Epithelial cell of umbilical artery (primary cell): ENCODE measurements around the gene CDK5RAP1. TPM values are rescaled to one million over a fixed set of nuclear protein-coding genes. Genes with fewer than 3 reads are reported as not detected.

Experiments used
- total RNA-seq: library from RNA; depleted of rRNA; stranded (reverse); fragments of >200 nt; gene quantifications from 2 replicates; pipeline ENCODE4 v1.2.3, GENCODE V29; 2014

The CDK5RAP1 gene, protein sequence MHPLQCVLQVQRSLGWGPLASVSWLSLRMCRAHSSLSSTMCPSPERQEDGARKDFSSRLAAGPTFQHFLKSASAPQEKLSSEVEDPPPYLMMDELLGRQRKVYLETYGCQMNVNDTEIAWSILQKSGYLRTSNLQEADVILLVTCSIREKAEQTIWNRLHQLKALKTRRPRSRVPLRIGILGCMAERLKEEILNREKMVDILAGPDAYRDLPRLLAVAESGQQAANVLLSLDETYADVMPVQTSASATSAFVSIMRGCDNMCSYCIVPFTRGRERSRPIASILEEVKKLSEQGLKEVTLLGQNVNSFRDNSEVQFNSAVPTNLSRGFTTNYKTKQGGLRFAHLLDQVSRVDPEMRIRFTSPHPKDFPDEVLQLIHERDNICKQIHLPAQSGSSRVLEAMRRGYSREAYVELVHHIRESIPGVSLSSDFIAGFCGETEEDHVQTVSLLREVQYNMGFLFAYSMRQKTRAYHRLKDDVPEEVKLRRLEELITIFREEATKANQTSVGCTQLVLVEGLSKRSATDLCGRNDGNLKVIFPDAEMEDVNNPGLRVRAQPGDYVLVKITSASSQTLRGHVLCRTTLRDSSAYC
- 25.3 and 33.1 TPM in 2 replicates for total RNA-seq

DNA sequence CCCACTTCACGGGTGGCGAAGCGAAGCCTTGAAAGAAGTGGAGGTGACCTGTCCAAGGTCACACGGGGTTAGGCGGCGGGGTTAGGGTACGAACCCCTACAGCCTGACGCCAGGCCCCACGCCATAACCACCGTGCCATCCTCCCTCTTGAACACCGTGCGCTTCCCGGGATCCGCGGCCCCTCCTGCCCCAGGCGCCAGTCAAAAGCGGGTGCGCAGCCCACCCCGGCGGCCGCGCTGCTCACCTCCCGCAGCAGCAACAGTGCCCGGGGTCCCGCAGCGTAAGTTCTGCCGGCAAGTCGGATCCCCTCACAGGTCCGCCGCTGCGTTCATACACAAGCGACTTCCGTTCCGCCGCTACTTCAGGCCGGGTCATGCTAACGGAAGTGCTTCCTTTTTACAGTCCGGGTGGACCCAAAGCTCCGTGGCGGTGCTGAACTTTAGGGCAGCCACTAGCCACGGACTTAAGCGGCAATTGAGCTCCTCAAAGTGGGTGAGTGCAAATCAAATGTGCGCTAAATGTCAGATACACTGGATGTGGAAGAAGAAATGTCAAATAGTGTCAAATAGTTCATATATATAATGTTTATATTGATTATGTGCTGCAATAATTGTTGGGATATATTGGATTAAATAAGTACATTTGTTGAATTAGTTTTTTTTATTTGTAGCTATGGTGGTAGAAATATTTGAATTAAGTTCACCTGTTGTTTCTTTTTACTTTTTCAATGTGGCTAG, at the start of gene CDK5RAP1:
Gene CDK5RAP1, minus strand, starts transcription at position 336 of the 737 bp plus-strand sequence. CDS start 4,455 bp downstream, outside the sequence.

DNA sequence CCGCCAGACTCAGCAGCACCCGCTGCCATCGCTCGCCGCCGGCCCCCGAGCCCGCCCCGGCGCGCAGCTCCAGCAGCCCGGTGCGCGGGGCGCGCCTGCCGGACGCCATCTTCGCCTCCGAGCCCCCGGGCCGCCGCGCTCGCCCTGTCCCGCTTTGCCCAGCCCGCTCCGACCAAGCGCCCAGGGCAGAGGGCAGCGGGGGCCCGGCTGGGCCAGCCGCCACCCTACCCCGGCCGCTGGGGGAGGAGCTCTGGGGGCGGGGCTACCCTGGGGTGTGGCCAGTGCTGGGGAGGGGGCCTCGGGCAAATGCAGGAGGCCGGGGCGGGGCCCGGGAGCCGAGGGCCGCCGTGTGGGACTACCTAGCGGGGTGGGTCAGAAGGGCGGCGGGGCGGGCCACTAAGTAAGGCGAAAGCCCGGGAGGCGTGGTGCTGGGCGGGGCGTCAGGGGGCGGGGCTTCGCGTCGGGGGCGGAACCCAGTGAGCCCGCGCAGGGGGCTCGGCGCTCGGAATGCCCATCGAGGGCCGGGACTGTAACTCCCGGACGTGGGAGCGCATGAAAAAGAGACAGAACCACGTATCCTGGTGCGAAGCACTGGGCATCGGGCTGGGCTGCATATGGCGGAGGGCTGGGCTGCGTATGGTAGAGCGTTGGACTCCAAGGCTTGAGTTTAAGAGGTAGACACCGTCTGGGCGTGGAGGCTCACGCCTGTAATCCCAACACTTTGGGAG, 42.4 kb upstream of the CDK5RAP1 start, which contains the start of gene SNTA1:
Gene SNTA1, minus strand, starts transcription at position 252 of the 728 bp plus-strand sequence. Its CDS starts 143 bp downstream, at position 109.

Other genes with a start within 250 kb of the CDK5RAP1 start
- gene BPIFA2, start 233.4 kb downstream of the CDK5RAP1 start, total RNA-seq, result not detected in 2 replicates
- gene BPIFA3, start 184.2 kb downstream of the CDK5RAP1 start, total RNA-seq, result not detected in 2 replicates
- gene BPIFA1, start 165.5 kb downstream of the CDK5RAP1 start, total RNA-seq, result not detected in 2 replicates
- not detected in 2 replicates for gene BPIFB1, start 118.3 kb downstream of the CDK5RAP1 start, total RNA-seq
- gene SNTA1, start 42.2 kb upstream of the CDK5RAP1 start, total RNA-seq, result 6.8 and 7.1 TPM in 2 replicates
- gene CBFA2T2, start 88.6 kb upstream of the CDK5RAP1 start, total RNA-seq, result 3.2 and 5.3 TPM in 2 replicates